CD4-positive, alpha-beta T cell (primary cell): ENCODE results near the gene TMEM127. TPM values are rescaled to one million over a fixed set of nuclear protein-coding genes. Genes with fewer than 3 reads are reported as not detected.

ENCODE experiments used
- ATAC-seq: fragments of 200-7000 bp; cut with Tn5 transposase; one replicate; pipeline ENCODE4 v1.10.0; 2022; ENCODE audit warnings: mild to moderate bottlenecking; ENCODE audit not compliant: poor library complexity
- CTCF ChIA-PET: fragments of 350-600 bp; sonication (Branson Sonifier 250); formaldehyde crosslinking; loops from one replicate; lab custom pipeline; 2021; ENCODE audit warnings: antibody characterized with exemption, inconsistent platforms; lab: Charles Lee
- POLR2A ChIA-PET: fragments of 350-600 bp; sonication (Branson Sonifier 250); formaldehyde crosslinking; loops from one replicate; lab custom pipeline; 2021; ENCODE audit warnings: antibody characterized with exemption, inconsistent platforms; lab: Charles Lee
- DNase-seq, 14 experiments: peaks; one replicate each; pipeline ENCODE4 v3.0.0-alpha.2; 2013 to 2020; ENCODE audit warnings: mixed read lengths in 2 of 14
- H3K27ac ChIP-seq, 2 donors: one replicate each; pipeline versions ENCODE4 v1.5.1 to v1.7.0; 2013; ENCODE audit warnings: low read length in 2 of 2, low read depth in 1 of 2, mild to moderate bottlenecking in 1 of 2
- H3K27me3 ChIP-seq, 2 experiments: 1 replicate in 1 of 2; 2 replicates in 1 of 2; pipeline versions ENCODE4 v1.6.1 to v1.7.0; 2013; ENCODE audit warnings: low read length in 2 of 2, control low read depth in 1 of 2, mild to moderate bottlenecking in 1 of 2, moderate library complexity in 1 of 2; ENCODE audit not compliant: insufficient read depth in 2 of 2, control insufficient read depth in 1 of 2
- H3K36me3 ChIP-seq: one replicate; pipeline ENCODE4 v1.6.1; 2013; ENCODE audit warnings: low read length, control low read depth; ENCODE audit not compliant: insufficient read depth
- H3K4me1 ChIP-seq: one replicate; pipeline ENCODE4 v1.6.1; 2013; ENCODE audit warnings: low read length, control low read depth; ENCODE audit not compliant: insufficient read depth
- H3K4me3 ChIP-seq: one replicate; pipeline ENCODE4 v1.5.1; 2013; ENCODE audit warnings: mild to moderate bottlenecking, low read length, moderate library complexity
- H3K9me3 ChIP-seq, 2 experiments: 1 replicate in 1 of 2; 2 replicates in 1 of 2; pipeline versions ENCODE4 v1.6.1 to v1.7.0; 2013; ENCODE audit warnings: low read length in 2 of 2, mild to moderate bottlenecking in 2 of 2, control low read depth in 1 of 2, moderate library complexity in 1 of 2; ENCODE audit not compliant: control insufficient read depth in 1 of 2, insufficient read depth in 1 of 2
- H3K27ac Mint-ChIP-seq: one replicate; pipeline ENCODE4 v1.8.0; 2020; ENCODE audit warnings: mixed read lengths
- H3K27me3 Mint-ChIP-seq: one replicate; pipeline ENCODE4 v1.8.0; 2021; ENCODE audit warnings: mixed read lengths
- H3K36me3 Mint-ChIP-seq: one replicate; pipeline ENCODE4 v1.8.0; 2021; ENCODE audit warnings: low read depth, mixed read lengths
- H3K4me1 Mint-ChIP-seq: one replicate; pipeline ENCODE4 v1.8.0; 2021; ENCODE audit warnings: low read depth, mixed read lengths
- H3K4me3 Mint-ChIP-seq: one replicate; pipeline ENCODE4 v1.8.0; 2020; ENCODE audit warnings: mild to moderate bottlenecking, mixed read lengths
- H3K9me3 Mint-ChIP-seq: one replicate; pipeline ENCODE4 v1.8.0; 2020; ENCODE audit warnings: mixed read lengths
- intact Hi-C, 2 experiments: fragments of 100-400 bp; cut with DNase I in 1 of 2; cut with micrococcal nuclease in 1 of 2; formaldehyde crosslinking; loops; one replicate each; pipeline versions ENCODE4 v1.15.1 to v1.9.0; 2023 to 2025; cut with DNase I, micrococcal nuclease
- total RNA-seq, 174 experiments: library from RNA in 2 of 174; stranded (reverse) in 2 of 174; gene quantifications; one replicate each; pipeline ENCODE4 v1.2.3 and lab custom pipeline; 2021 to 2026
- TF ChIP-seq, protein P1 (sequence below): fragments of 200-600 bp; IDR thresholded peaks from one replicate; pipeline ENCODE4 v1.8.0; 2022; ENCODE audit warnings: antibody characterized with exemption, mild to moderate bottlenecking

Gene TMEM127
- total RNA-seq, 2 experiments from 2014 or later = 34.2 to 36.0 TPM

DNA sequence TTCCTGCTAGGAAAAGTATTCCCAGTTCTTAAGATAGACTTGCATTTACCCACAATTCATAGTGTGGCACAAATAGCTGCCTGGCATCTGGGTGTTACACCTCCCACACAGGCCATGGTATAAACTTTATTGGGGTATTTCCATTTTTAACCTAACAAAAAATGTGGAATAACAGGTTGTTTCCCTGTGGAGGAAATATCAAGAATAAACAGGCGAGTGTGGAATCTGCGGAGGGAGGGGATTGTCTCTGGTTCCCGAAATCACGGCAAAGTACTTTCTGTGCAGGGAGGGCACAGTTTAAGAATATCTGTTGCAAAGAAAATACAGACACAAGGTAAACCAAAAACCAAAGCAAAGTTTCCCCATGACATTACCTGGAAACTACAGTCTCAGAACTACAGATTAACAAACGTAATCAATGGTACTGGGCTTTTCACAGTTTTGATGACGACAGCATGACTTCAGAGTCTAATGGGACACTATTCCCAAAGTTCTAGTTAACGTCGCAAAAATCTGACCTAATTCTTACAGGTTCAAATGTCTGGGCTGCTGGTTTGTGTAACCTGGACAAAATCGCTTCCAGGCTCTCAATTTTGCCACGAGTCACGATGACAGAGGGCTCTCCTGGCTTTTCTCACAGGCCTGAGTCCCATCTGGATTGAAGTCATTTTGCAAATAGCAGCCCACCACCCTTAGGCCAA lies 58.6 kb downstream of the TMEM127 start:
- no peaks in the 10 kb centered on the region for H3K9me3 Mint-ChIP-seq
- Histone ChIP-seq H3K9me3 (no peaks in the 10 kb centered on the region), H3K27me3 (no peaks in the 10 kb centered on the region), H3K27ac (peak overlapping the region; percentile 55 to 87), H3K4me1 (peaks cover 54% of the 10 kb centered on the region), H3K36me3 (no peaks in the 10 kb centered on the region), H3K4me3 (peak overlapping the region; percentile 85)
- peak overlapping the region; percentile 96 for H3K4me3 Mint-ChIP-seq
- no peaks in the 10 kb centered on the region for H3K27me3 Mint-ChIP-seq
- peak in 3 of 14 experiments; percentile 34 to 43 (median 40) for DNase-seq
- H3K27ac Mint-ChIP-seq = peak overlapping the region; percentile 89
- CTCF ChIA-PET = interaction anchor here (1.3 to 1.6 kb wide), 2 partner anchors 12 to 33 kb away, joined by 3 to 4 read pairs; no protein-coding TSS in a partner anchor
- no peak for ATAC-seq
- TF ChIP-seq, protein P1, sequence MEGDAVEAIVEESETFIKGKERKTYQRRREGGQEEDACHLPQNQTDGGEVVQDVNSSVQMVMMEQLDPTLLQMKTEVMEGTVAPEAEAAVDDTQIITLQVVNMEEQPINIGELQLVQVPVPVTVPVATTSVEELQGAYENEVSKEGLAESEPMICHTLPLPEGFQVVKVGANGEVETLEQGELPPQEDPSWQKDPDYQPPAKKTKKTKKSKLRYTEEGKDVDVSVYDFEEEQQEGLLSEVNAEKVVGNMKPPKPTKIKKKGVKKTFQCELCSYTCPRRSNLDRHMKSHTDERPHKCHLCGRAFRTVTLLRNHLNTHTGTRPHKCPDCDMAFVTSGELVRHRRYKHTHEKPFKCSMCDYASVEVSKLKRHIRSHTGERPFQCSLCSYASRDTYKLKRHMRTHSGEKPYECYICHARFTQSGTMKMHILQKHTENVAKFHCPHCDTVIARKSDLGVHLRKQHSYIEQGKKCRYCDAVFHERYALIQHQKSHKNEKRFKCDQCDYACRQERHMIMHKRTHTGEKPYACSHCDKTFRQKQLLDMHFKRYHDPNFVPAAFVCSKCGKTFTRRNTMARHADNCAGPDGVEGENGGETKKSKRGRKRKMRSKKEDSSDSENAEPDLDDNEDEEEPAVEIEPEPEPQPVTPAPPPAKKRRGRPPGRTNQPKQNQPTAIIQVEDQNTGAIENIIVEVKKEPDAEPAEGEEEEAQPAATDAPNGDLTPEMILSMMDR = no peak
- intact Hi-C loops = loop anchor here (5.0 to 10.0 kb wide), 4 partner anchors 60 to 325 kb away; partner anchors contain the start of genes DUSP2 (in 1 of the 2), ITPRIPL1 (in 1 of the 2) and NEURL3 (in 1 of the 2)
- H3K4me1 Mint-ChIP-seq = peaks cover 69% of the 10 kb centered on the region
- POLR2A ChIA-PET = interaction anchor here (0.5 to 2.3 kb wide), 9 partner anchors 35 to 330 kb away, joined by 3 to 26 read pairs (median 13); partner anchors contain the start of genes ARID5A, CIAO1, DUSP2 and SNRNP200
- H3K36me3 Mint-ChIP-seq = peaks cover 49% of the 10 kb centered on the region

- Mint-ChIP-seq H3K4me1 (peaks cover 80% of the 10 kb centered on the region), H3K27ac (peak overlapping the region; percentile 68), H3K27me3 (no peaks in the 10 kb centered on the region), H3K9me3 (no peaks in the 10 kb centered on the region), H3K4me3 (peak overlapping the region; percentile 75), H3K36me3 (peaks cover 49% of the 10 kb centered on the region)
- intact Hi-C loops = loop anchor here (5.0 to 10.0 kb wide), 4 partner anchors 59 to 326 kb away; partner anchors contain the start of genes DUSP2 (in 1 of the 2), ITPRIPL1 (in 1 of the 2) and NEURL3 (in 1 of the 2)
- POLR2A ChIA-PET = interaction anchor here (1.3 kb wide), 1 partner anchor 67 kb away, joined by 3 read pairs; the partner anchor contains the start of gene ASTL
- no peaks in the 10 kb centered on the region for H3K36me3 ChIP-seq
- TF ChIP-seq, protein P1 = no peak
- ATAC-seq (no peak), DNase-seq (no peak)
- no peaks in the 10 kb centered on the region for H3K27me3 ChIP-seq
- H3K4me1 ChIP-seq = peaks cover 64% of the 10 kb centered on the region
- H3K9me3 ChIP-seq = no peaks in the 10 kb centered on the region
- CTCF ChIA-PET = interaction anchor here (0.7 to 1.5 kb wide), 2 partner anchors 183 to 323 kb away, joined by 3 read pairs; no protein-coding TSS in a partner anchor
- no peak overlapping the region for H3K27ac ChIP-seq
- H3K4me3 ChIP-seq = no peak overlapping the region
Measured at GRCh38 chr2:96205888-96206287, 59.9 kb downstream of the TMEM127 start.

DNA sequence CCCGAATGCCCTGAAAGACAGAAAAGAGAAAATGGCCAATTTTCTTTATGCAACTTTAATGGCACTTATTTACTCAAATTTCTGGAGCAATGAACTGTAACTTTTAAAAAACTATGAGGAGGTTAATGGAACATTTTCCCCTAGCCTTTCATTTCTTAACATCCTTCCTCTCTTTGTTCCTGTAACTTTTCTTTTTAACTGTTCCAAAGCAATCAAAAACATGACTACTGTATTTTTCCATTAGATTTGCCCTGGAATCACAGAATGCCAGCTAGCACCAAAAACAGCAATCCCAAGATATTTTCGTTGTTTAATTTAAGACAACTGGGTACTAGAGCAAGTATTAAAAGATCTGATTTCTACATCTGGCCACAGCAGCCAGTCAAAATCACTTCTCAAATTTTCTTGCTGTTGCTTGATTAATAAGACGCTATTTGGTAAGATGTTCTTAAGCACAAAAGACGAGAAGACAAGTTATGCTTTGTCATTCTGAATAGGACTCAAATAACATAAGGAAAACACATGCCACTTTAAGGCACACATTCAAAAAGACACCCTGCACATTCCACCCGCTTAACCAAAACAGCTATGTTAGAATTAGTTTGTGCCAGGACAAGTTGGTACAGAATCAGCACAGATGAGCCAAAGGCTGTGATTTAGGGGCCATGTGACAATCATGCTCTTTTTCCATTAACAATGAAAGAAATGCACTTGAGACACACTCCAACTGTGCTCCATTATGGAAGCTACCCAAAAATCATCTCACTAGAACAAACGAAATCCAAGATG lies 60.8 kb downstream of the TMEM127 start:
- DNase-seq = no peak
- POLR2A ChIA-PET = interaction anchor here (1.3 kb wide), 1 partner anchor 66 kb away, joined by 3 read pairs; the partner anchor contains the start of gene ASTL
- no peaks in the 10 kb centered on the region for H3K27me3 Mint-ChIP-seq
- peaks cover 84% of the 10 kb centered on the region for H3K4me1 Mint-ChIP-seq
- Histone ChIP-seq H3K27me3 (no peaks in the 10 kb centered on the region), H3K4me1 (peaks cover 64% of the 10 kb centered on the region), H3K36me3 (no peaks in the 10 kb centered on the region), H3K9me3 (no peaks in the 10 kb centered on the region), H3K27ac (no peak overlapping the region), H3K4me3 (no peak overlapping the region)
- TF ChIP-seq, protein P1 = no peak
- intact Hi-C loops = loop anchor here (5.0 to 10.0 kb wide), 4 partner anchors 58 to 327 kb away; partner anchors contain the start of genes DUSP2 (in 1 of the 2), ITPRIPL1 (in 1 of the 2) and NEURL3 (in 1 of the 2)
- peaks cover 49% of the 10 kb centered on the region for H3K36me3 Mint-ChIP-seq
- H3K27ac Mint-ChIP-seq = peak overlapping the region; percentile 68
- H3K9me3 Mint-ChIP-seq = no peaks in the 10 kb centered on the region
- peak overlapping the region; percentile 75 for H3K4me3 Mint-ChIP-seq
- CTCF ChIA-PET = interaction anchor here (1.5 kb wide), 1 partner anchor 183 kb away, joined by 3 read pairs; no protein-coding TSS in a partner anchor
- ATAC-seq = no peak
